Measurements from ENCODE around the gene LIPC. TPM values are rescaled to one million over a fixed set of nuclear protein-coding genes. Genes with fewer than 3 reads are reported as not detected.

LIPC gene
- total and polyA plus RNA-seq, 2 donors (not counting 3 experiments of a cell fraction or from before 2014, with no cell fraction given), result not detected

DNA sequence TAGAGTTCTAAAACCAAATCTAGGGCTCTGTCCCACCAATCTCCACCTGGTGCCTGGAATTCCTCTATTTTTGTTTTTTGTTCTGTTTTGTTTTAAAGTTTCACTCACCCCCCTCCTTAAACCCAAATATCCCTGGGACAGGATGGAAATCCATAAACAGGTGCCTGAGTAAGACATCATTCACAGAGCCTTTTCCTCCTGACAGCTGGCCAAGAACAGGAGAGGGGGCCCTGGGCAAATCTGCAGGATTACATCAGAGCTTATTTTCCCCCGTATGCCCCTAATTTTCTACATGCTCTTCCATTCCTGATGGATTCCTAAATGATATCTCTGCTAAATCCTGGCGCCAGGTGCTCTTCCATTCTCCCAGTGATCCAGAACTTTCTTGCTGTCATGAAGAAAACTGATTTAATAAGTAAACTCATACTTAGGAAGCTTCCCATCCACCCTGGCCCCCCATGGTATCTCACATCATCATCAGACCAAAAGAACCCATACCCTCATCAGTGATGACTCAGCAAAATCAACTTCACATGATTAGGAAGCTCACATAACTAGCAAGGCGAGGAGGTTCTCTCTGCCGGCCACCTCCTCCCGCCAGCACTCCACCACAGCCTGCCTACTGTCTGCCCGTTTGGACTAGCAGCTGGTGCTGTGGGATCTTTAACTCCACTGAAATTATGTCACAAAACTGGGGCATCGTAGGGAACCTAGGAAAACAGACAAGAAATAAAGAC, 61.0 kb downstream of the LIPC start:
- H3K9ac ChIP-seq (replicated peaks; ENCODE audit: extremely low read depth, insufficient read depth, low read length), result no peak overlapping the region
- intact Hi-C loops (cut with micrococcal nuclease), result no loop called here

More for the DNA sequence above, 61.0 kb downstream of the LIPC start:
- ChIA-PET CTCF (interaction anchor here (0.7 to 1.8 kb wide), 4 partner anchors 9 to 31 kb away, joined by 3 to 4 read pairs (median 4); no protein-coding TSS in a partner anchor), POLR2A (no interaction called here)
- Histone ChIP-seq H4K20me1 (replicated peaks; ENCODE audit: control insufficient read depth, extremely low read depth, insufficient read depth, low read length) (no peaks in the 10 kb centered on the region), H3K79me2 (ENCODE audit: control insufficient read depth, insufficient read depth, low read length) (no peaks in the 10 kb centered on the region), H2AFZ (ENCODE audit: low read depth, low read length) (no peak overlapping the region), H3K27me3 (ENCODE audit: control insufficient read depth in 2 of 2, insufficient read depth in 2 of 2, low read length in 2 of 2) (peaks cover 0 to 3% of the 10 kb centered on the region in 2 experiments), H3K9me1 (replicated peaks; ENCODE audit: control insufficient read depth, extremely low read depth, insufficient read depth, low read length) (no peaks in the 10 kb centered on the region), H3K4me2 (ENCODE audit: insufficient read depth, low read length) (no peak overlapping the region), H3K36me3 (ENCODE audit: control insufficient read depth in 2 of 2, extremely low read depth in 1 of 2, insufficient read depth in 2 of 2, low read length in 2 of 2) (no peaks in the 10 kb centered on the region), H3K27ac (ENCODE audit: insufficient read depth, low read depth, low read length) (no peak overlapping the region), H3K4me3 (replicated peaks in 1 of 3; ENCODE audit: insufficient read depth in 1 of 3, low read depth in 1 of 3, low read length in 3 of 3) (no peak overlapping the region), H3K9me3 (replicated peaks; ENCODE audit: control insufficient read depth, insufficient read depth, low read length) (no peaks in the 10 kb centered on the region), H3K4me1 (ENCODE audit: control insufficient read depth, extremely low read depth, insufficient read depth, low read length) (no peaks in the 10 kb centered on the region)
- no TSS peak for BruUV-seq (replicated peaks)
- TF ChIP-seq EZH2 (IDR thresholded peaks at IDR 0.05; ENCODE audit: borderline replicate concordance, low read depth, low read length, severe bottlenecking) (no peak), GATA2 (IDR thresholded peaks at IDR 0.05; ENCODE audit: insufficient read depth, insufficient read length, low read depth, low read length) (no peak), JUN (IDR thresholded peaks at IDR 0.05; ENCODE audit: borderline replicate concordance, insufficient read depth, insufficient read length, low read depth) (no peak), MYC (IDR thresholded peaks at IDR 0.05; ENCODE audit: low read depth, low read length) (no peak), POLR2AphosphoS5 (IDR thresholded peaks at IDR 0.05; ENCODE audit: insufficient read depth, low read depth, low read length) (no peak)
- TF ChIP-seq, protein P1, sequence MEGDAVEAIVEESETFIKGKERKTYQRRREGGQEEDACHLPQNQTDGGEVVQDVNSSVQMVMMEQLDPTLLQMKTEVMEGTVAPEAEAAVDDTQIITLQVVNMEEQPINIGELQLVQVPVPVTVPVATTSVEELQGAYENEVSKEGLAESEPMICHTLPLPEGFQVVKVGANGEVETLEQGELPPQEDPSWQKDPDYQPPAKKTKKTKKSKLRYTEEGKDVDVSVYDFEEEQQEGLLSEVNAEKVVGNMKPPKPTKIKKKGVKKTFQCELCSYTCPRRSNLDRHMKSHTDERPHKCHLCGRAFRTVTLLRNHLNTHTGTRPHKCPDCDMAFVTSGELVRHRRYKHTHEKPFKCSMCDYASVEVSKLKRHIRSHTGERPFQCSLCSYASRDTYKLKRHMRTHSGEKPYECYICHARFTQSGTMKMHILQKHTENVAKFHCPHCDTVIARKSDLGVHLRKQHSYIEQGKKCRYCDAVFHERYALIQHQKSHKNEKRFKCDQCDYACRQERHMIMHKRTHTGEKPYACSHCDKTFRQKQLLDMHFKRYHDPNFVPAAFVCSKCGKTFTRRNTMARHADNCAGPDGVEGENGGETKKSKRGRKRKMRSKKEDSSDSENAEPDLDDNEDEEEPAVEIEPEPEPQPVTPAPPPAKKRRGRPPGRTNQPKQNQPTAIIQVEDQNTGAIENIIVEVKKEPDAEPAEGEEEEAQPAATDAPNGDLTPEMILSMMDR (IDR thresholded peaks at IDR 0.05; ENCODE audit: extremely low read depth in 1 of 2, insufficient read depth in 1 of 2, low read depth in 1 of 2, low read length in 2 of 2), result no peak
- TF ChIP-seq, protein P2, sequence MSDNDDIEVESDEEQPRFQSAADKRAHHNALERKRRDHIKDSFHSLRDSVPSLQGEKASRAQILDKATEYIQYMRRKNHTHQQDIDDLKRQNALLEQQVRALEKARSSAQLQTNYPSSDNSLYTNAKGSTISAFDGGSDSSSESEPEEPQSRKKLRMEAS (IDR thresholded peaks at IDR 0.05; ENCODE audit: insufficient read depth, insufficient read length), result no peak
- FAIRE-seq, result no peak
- dilution Hi-C loops (cut with MboI; ENCODE audit: extremely low pct_ligation_motif_present, low sequenced_read_pairs), result no loop called here
- no peak for DNase-seq (ENCODE audit: low read depth, low spot score)

Measured in endothelial cell of umbilical vein (primary cell).